HCT116 (cell line): ENCODE measurements around the gene CASP10. TPM values are rescaled to one million over a fixed set of nuclear protein-coding genes. Genes with fewer than 3 reads are reported as not detected.

Experiments
- ATAC-seq: fragments of 200-7000 bp; cut with Tn5 transposase; 2 replicates; pipeline ENCODE4 v1.9.1; 2020; ENCODE audit warnings: mild to moderate bottlenecking, moderate library complexity
- Bru-seq: library from RNA; stranded (reverse); fragments of 400-500 nt; gene quantifications from one replicate; lab custom pipeline; 2021; lab: Mats Ljungman, UMichigan
- BruChase-seq, 2 experiments: library from RNA; stranded (reverse); fragments of 400-500 nt; gene quantifications; one replicate each; lab custom pipeline; 2021; lab: Mats Ljungman, UMichigan
- BruUV-seq: library from RNA; stranded (reverse); fragments of 400-500 nt; replicated peaks from 2 replicates; lab custom pipeline; 2021; lab: Mats Ljungman, UMichigan
- CTCF ChIA-PET: fragments of 300-600 bp; sonication (Branson Sonifier 250); formaldehyde crosslinking; loops from one replicate; lab custom pipeline; 2021; ENCODE audit warnings: antibody characterized with exemption; lab: Charles Lee
- POLR2A ChIA-PET: fragments of 300-600, 350-600 bp; sonication (Branson Sonifier 250); formaldehyde crosslinking; loops from one replicate; lab custom pipeline; 2021; ENCODE audit warnings: antibody characterized with exemption; lab: Charles Lee
- RAD21 ChIA-PET, 2 experiments: fragments of 300-600 bp; sonication (Branson Sonifier 250); formaldehyde crosslinking; loops; one replicate each; lab custom pipeline; 2023; ENCODE audit warnings: low total read pairs in 2 of 2; ENCODE audit not compliant: uncharacterized antibody in 2 of 2, unreplicated experiment in 2 of 2, low non-redundant PET in 1 of 2; lab: Charles Lee
- DNase-seq: peaks from one replicate; pipeline ENCODE4 v3.0.0-alpha.2; 2010; ENCODE audit warnings: low read depth, low spot score
- H2AFZ ChIP-seq: fragments of 200-600 bp; shearing (Covaris generic), sonication (generic); 2 replicates; pipeline ENCODE4 v1.6.1; 2017; ENCODE audit warnings: low read depth, mixed run types, mixed read lengths, antibody characterized with exemption, low read length; ENCODE audit not compliant: poor library complexity, severe bottlenecking
- H3K27ac ChIP-seq: 2 replicates; pipeline ENCODE4 v1.5.1; 2012; ENCODE audit warnings: low read depth, low read length
- H3K27me3 ChIP-seq: fragments of 200-600 bp; sonication (generic); 2 replicates; pipeline ENCODE4 v1.6.1; 2016; ENCODE audit warnings: mixed run types, low read length, mixed read lengths; ENCODE audit not compliant: insufficient read depth
- H3K36me3 ChIP-seq, 2 experiments: fragments of 200-500 bp in 1 of 2; fragments of 200-600 bp in 1 of 2; sonication (Bioruptor generic) in 1 of 2; sonication (generic) in 1 of 2; 2 replicates each; pipeline versions ENCODE4 v1.5.1 to v1.6.1; 2014 to 2016; ENCODE audit warnings: low read length in 2 of 2, inconsistent platforms in 1 of 2, mixed read lengths in 1 of 2, mixed run types in 1 of 2; ENCODE audit not compliant: insufficient read depth in 2 of 2, control insufficient read depth in 1 of 2
- H3K4me1 ChIP-seq, 2 experiments: fragments of 200-600 bp in 1 of 2; sonication (generic) in 1 of 2; 2 replicates each; pipeline versions ENCODE4 v1.5.1 to v1.6.1; 2012 to 2017; ENCODE audit warnings: low read length in 2 of 2, inconsistent platforms in 1 of 2, mild to moderate bottlenecking in 1 of 2, mixed read lengths in 1 of 2, mixed run types in 1 of 2, moderate library complexity in 1 of 2; ENCODE audit not compliant: insufficient read depth in 2 of 2, control insufficient read depth in 1 of 2
- H3K4me2 ChIP-seq: fragments of 200-600 bp; sonication (generic); 2 replicates; pipeline ENCODE4 v1.6.1; 2017; ENCODE audit warnings: mixed run types, low read length, mixed read lengths
- H3K4me3 ChIP-seq, 2 experiments: fragments of 200-600 bp in 1 of 2; sonication (generic) in 1 of 2; replicated peaks in 1 of 2; 2 replicates each; pipeline ENCODE4 v1.5.1; 2011 to 2016; ENCODE audit warnings: low read length in 2 of 2, control low read depth in 1 of 2, low read depth in 1 of 2, mild to moderate bottlenecking in 1 of 2, mixed read lengths in 1 of 2, mixed run types in 1 of 2
- H3K79me2 ChIP-seq: fragments of 200-600 bp; sonication (generic); 2 replicates; pipeline ENCODE4 v1.6.1; 2017; ENCODE audit warnings: mild to moderate bottlenecking, mixed run types, low read length, moderate library complexity, mixed read lengths; ENCODE audit not compliant: insufficient read depth
- H3K9ac ChIP-seq: fragments of 200-600 bp; sonication (generic); 2 replicates; pipeline ENCODE4 v1.6.1; 2016; ENCODE audit warnings: low read length, mixed read lengths
- H3K9me2 ChIP-seq: fragments of 200-600 bp; sonication (generic), shearing (Covaris generic); 2 replicates; pipeline ENCODE4 v1.6.1; 2017; ENCODE audit warnings: mixed run types, mild to moderate bottlenecking, moderate library complexity; ENCODE audit not compliant: insufficient read depth
- H3K9me3 ChIP-seq, 2 experiments: fragments of 200-500 bp in 1 of 2; fragments of 200-600 bp in 1 of 2; sonication (Bioruptor generic) in 1 of 2; sonication (generic) in 1 of 2; 2 replicates each; pipeline ENCODE4 v1.6.1; 2014 to 2017; ENCODE audit warnings: low read length in 2 of 2, mixed read lengths in 2 of 2, inconsistent platforms in 1 of 2, low read depth in 1 of 2, mild to moderate bottlenecking in 1 of 2, mixed run types in 1 of 2, moderate library complexity in 1 of 2; ENCODE audit not compliant: control insufficient read depth in 1 of 2, insufficient read depth in 1 of 2
- H4K20me1 ChIP-seq: fragments of 200-600 bp; sonication (generic), shearing (Covaris generic); 2 replicates; pipeline ENCODE4 v1.6.1; 2017; ENCODE audit warnings: mixed run types, mild to moderate bottlenecking, moderate library complexity; ENCODE audit not compliant: insufficient read depth
- CTCF ChIP-seq, 3 experiments: fragments of 200-600 bp in 1 of 3; sonication (generic) in 1 of 3; IDR thresholded peaks in 2 of 3; conservative IDR thresholded peaks in 1 of 3; 2 replicates each; pipeline ENCODE4 v1.5.1; 2012 to 2017; ENCODE audit warnings: low read depth in 2 of 3, low read length in 2 of 3, antibody characterized with exemption in 1 of 3, borderline replicate concordance in 1 of 3, control low read depth in 1 of 3, mild to moderate bottlenecking in 1 of 3, mixed read lengths in 1 of 3, mixed run types in 1 of 3, moderate library complexity in 1 of 3; ENCODE audit not compliant: insufficient read depth in 1 of 3
- POLR2A ChIP-seq: IDR thresholded peaks from 2 replicates; pipeline ENCODE4 v1.7.0; 2011; ENCODE audit warnings: borderline replicate concordance; ENCODE audit not compliant: insufficient read depth, insufficient read length; ENCODE audit errors: extremely low read depth
- POLR2AphosphoS5 ChIP-seq: IDR thresholded peaks from 2 replicates; pipeline ENCODE4 v1.6.1; 2011; ENCODE audit warnings: mild to moderate bottlenecking, low read depth, low read length, moderate library complexity
- RAD21 ChIP-seq: IDR thresholded peaks from 2 replicates; pipeline ENCODE4 v1.6.1; 2012; ENCODE audit warnings: low read depth, mild to moderate bottlenecking
- SP1 ChIP-seq: IDR thresholded peaks from 2 replicates; pipeline ENCODE4 v1.6.1; 2012; ENCODE audit warnings: low read depth
- SRF ChIP-seq: IDR thresholded peaks from 2 replicates; pipeline ENCODE4 v1.6.1; 2012; ENCODE audit warnings: low read depth
- intact Hi-C: fragments of 100-400 bp; cut with micrococcal nuclease; formaldehyde crosslinking; loops from 2 replicates; pipeline ENCODE4 v1.10.0; 2022
- long read RNA-seq: library from polyadenylated mRNA; unstranded; transcript quantifications from one replicate; pipeline ENCODE4 v2.0.0, GENCODE V29; 2021; ENCODE audit not compliant: unreplicated experiment
- polyA plus RNA-seq: library from polyadenylated mRNA; unstranded; fragments of >200 nt; gene quantifications from 2 replicates; pipeline ENCODE4 v1.2.1, GENCODE V29; 2012; ENCODE audit warnings: missing spikeins
- total RNA-seq: library from RNA; stranded (reverse); gene quantifications from one replicate; pipeline ENCODE4 v1.2.1, GENCODE V29; 2021; ENCODE audit not compliant: unreplicated experiment
- TF ChIP-seq, protein P1 (sequence below): IDR thresholded peaks from 2 replicates; pipeline ENCODE4 v1.6.1; 2012; ENCODE audit warnings: low read depth

Gene CASP10, protein sequence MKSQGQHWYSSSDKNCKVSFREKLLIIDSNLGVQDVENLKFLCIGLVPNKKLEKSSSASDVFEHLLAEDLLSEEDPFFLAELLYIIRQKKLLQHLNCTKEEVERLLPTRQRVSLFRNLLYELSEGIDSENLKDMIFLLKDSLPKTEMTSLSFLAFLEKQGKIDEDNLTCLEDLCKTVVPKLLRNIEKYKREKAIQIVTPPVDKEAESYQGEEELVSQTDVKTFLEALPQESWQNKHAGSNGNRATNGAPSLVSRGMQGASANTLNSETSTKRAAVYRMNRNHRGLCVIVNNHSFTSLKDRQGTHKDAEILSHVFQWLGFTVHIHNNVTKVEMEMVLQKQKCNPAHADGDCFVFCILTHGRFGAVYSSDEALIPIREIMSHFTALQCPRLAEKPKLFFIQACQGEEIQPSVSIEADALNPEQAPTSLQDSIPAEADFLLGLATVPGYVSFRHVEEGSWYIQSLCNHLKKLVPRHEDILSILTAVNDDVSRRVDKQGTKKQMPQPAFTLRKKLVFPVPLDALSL
- total RNA-seq (2.6 TPM), Bru-seq, nascent RNA (percentile 53 among the genes with signal in this experiment), BruChase-seq, experiment 1, labeled RNA remaining after a 6-hour chase (percentile 47 among the genes with signal in this experiment), BruChase-seq, experiment 2, labeled RNA remaining after a 2-hour chase (percentile 50 among the genes with signal in this experiment)
- 1.8 and 2.3 TPM in 2 replicates for polyA plus RNA-seq
- long read RNA-seq, partial matches to known transcripts = 0 of 6 reads
- long read RNA-seq, other reads (novel, unspliced or antisense) = 2 of 6 reads

- intact Hi-C loops = loop anchor here (2.0 kb wide), 1 partner anchor 50 kb away; no protein-coding TSS in a partner anchor
- no peaks in the 10 kb centered on the region for H3K9me3 ChIP-seq
- BruUV-seq = no TSS peak
- H2AFZ ChIP-seq = peak within 1 kb of the TSS; percentile 67
- peak within 1 kb of the TSS; percentile 66 for H3K4me2 ChIP-seq
- TF ChIP-seq RAD21 = peak; percentile 82
- TF ChIP-seq POLR2AphosphoS5 = peak; percentile 61; the same call in 1 of the 2 replicates
- TF ChIP-seq POLR2A = peak; percentile 33
- TF ChIP-seq, protein P1, sequence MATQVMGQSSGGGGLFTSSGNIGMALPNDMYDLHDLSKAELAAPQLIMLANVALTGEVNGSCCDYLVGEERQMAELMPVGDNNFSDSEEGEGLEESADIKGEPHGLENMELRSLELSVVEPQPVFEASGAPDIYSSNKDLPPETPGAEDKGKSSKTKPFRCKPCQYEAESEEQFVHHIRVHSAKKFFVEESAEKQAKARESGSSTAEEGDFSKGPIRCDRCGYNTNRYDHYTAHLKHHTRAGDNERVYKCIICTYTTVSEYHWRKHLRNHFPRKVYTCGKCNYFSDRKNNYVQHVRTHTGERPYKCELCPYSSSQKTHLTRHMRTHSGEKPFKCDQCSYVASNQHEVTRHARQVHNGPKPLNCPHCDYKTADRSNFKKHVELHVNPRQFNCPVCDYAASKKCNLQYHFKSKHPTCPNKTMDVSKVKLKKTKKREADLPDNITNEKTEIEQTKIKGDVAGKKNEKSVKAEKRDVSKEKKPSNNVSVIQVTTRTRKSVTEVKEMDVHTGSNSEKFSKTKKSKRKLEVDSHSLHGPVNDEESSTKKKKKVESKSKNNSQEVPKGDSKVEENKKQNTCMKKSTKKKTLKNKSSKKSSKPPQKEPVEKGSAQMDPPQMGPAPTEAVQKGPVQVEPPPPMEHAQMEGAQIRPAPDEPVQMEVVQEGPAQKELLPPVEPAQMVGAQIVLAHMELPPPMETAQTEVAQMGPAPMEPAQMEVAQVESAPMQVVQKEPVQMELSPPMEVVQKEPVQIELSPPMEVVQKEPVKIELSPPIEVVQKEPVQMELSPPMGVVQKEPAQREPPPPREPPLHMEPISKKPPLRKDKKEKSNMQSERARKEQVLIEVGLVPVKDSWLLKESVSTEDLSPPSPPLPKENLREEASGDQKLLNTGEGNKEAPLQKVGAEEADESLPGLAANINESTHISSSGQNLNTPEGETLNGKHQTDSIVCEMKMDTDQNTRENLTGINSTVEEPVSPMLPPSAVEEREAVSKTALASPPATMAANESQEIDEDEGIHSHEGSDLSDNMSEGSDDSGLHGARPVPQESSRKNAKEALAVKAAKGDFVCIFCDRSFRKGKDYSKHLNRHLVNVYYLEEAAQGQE = no peak
- no peak for TF ChIP-seq SRF
- peak; percentile 28 to 63 (median 51); a peak in 4 of 6 replicates for TF ChIP-seq CTCF (IDR thresholded peaks at IDR 0.05 in 2 of 3, conservative IDR thresholded peaks at IDR 0.05 in 1 of 3; ENCODE audit: borderline replicate concordance in 1 of 3, insufficient read depth in 1 of 3, low read depth in 2 of 3, low read length in 2 of 3)
- TF ChIP-seq SP1 = 0 out of 2 replicates have a peak, but pooled peaks have one; percentile 17
- H3K4me3 ChIP-seq = peak within 1 kb of the TSS; percentile 16 to 39
- peak; percentile 85 for ATAC-seq
- H3K9ac ChIP-seq = peak within 1 kb of the TSS; percentile 30
- H3K27ac ChIP-seq = no peak within 1 kb of the TSS
- peak; percentile 53 for DNase-seq
- peaks cover 0 to 13% of the 10 kb centered on the region in 2 experiments; a peak in 2 of 4 replicates for H3K4me1 ChIP-seq
- CTCF ChIA-PET = interaction anchor here (0.6 to 2.9 kb wide), 8 partner anchors 10 to 332 kb away, joined by 3 to 59 read pairs (median 4); partner anchors contain the start of gene ORC2
- no peaks in the 10 kb centered on the region for H4K20me1 ChIP-seq
- RAD21 ChIA-PET = interaction anchor here (1.2 to 1.6 kb wide), 2 partner anchors 49 kb away, joined by 5 to 6 read pairs; no protein-coding TSS in a partner anchor
- no peaks in the 10 kb centered on the region for H3K36me3 ChIP-seq
- no peaks in the 10 kb centered on the region for H3K9me2 ChIP-seq
- no peaks in the 10 kb centered on the region for H3K79me2 ChIP-seq
- POLR2A ChIA-PET = interaction anchor here (1.9 kb wide), 1 partner anchor 49 kb away, joined by 13 read pairs; no protein-coding TSS in a partner anchor
- H3K27me3 ChIP-seq = no peaks in the 10 kb centered on the region
Observed at GRCh38 chr2:201182650-201183364, at the start of gene CASP10. TSS of gene CASP10 (plus strand) at chr2:201183141. CDS start at chr2:201185778, 2,637 bp downstream.
